ENCODE measurements around the gene CELSR3. TPM values are rescaled to one million over a fixed set of nuclear protein-coding genes. Genes with fewer than 3 reads are reported as not detected.
A peak's percentile ranks its signal among the peaks of the same experiment; 100 is the strongest.

Gene CELSR3
- polyA plus RNA-seq, 3 donors from 2014 or later = 0.46 to 0.48 TPM; not detected in 1

DNA sequence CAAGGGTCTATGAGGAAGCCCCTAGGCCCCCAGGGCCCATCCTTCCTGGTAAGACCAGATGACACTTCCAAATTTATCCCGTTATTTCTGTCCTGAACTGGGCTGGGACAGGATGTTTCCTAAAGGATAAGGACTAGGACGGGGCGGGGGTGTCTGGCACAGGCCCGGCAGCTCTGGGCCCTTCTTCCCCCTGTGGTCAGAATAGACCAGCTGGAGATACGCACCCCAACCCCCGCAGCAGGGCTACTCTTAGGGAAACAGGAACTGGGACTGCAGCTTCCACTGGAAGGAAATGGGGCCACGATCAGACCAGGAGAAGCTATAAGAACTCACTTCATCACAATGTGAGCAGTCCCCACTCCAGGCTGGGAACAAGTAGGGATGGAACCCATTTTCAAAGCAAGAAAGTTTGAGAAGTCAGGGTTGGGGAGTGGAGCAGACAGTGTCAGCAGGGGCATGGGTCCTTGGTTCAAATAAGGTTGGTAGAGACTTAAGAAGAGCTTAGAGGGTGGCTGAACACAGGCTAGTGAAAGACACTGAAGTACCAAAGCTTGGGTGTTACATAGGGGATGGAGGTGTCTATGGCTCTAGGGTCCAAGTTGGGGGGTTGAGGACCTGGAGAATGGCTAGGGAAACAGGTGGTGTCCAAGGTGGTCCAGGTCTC, 21.9 kb upstream of the CELSR3 start:
- peak overlapping the region in 5 of 6 donors; percentile 68 to 85 (median 79) for H3K27ac Mint-ChIP-seq
- peaks cover 0 to 4% (median 0%) of the 10 kb centered on the region in 3 donors for H3K27me3 Mint-ChIP-seq (ENCODE audit: low read depth in 3 of 3)
- H3K9me3 Mint-ChIP-seq = no peaks in the 10 kb centered on the region
- H3K4me3 Mint-ChIP-seq = peak overlapping the region; percentile 72 to 97 (median 83)
- peaks cover 21 to 28% of the 10 kb centered on the region in 2 donors for H3K4me1 Mint-ChIP-seq
- DNase-seq = no peak
- peaks cover 8 to 12% (median 9%) of the 10 kb centered on the region in 3 donors for H3K36me3 Mint-ChIP-seq

DNA sequence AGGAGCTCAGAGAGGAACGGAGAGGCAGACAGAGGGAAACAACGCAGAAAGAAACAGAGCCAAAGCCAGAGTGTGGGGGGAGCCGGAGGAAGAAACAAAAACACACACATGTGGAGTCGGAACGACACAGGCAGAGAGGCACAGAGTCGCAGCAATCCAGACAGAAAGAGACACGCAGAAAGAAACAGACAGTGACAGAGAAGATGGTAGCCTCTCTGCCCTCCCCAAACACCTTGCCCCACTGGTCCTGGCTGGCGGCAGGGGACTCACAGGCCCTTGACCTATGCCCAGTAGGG, 21.3 kb upstream of the CELSR3 start:
- H3K27ac Mint-ChIP-seq = peak overlapping the region in 3 of 6 donors; percentile 60 to 77 (median 61)
- DNase-seq = no peak
- H3K27me3 Mint-ChIP-seq (ENCODE audit: low read depth in 3 of 3) = peaks cover 0 to 4% (median 0%) of the 10 kb centered on the region in 3 donors
- peak overlapping the region; percentile 27 to 83 (median 58) for H3K4me3 Mint-ChIP-seq
- H3K9me3 Mint-ChIP-seq = no peaks in the 10 kb centered on the region
- H3K4me1 Mint-ChIP-seq = peaks cover 22 to 28% of the 10 kb centered on the region in 2 donors
- peaks cover 8 to 12% (median 9%) of the 10 kb centered on the region in 3 donors for H3K36me3 Mint-ChIP-seq

DNA sequence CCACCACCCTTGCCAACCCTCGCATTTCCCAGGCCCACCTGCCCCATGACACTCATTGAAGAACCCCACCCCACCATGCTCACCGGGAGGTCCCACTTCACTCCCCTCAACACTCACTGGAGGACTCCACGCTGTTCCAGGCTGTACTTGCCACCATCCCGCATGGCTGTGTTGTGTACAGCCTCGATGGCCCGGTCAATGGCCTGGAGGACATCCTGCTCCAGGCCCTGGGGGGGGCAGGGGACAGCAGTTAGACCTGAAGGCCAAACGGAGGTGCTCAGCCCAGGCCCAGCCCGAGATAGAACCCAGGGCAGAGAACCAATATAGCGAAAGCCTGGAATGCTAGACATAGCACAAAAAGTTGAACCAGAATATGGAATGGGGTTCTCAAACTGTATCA, 20.1 kb upstream of the CELSR3 start:
- no peak for DNase-seq
- H3K27me3 Mint-ChIP-seq (ENCODE audit: low read depth in 3 of 3) = peaks cover 0 to 4% (median 0%) of the 10 kb centered on the region in 3 donors
- peaks cover 8 to 19% (median 13%) of the 10 kb centered on the region in 3 donors for H3K36me3 Mint-ChIP-seq
- peak overlapping the region in 1 of 6 donors; percentile 36 for H3K27ac Mint-ChIP-seq
- H3K4me3 Mint-ChIP-seq = no peak overlapping the region
- H3K4me1 Mint-ChIP-seq = peaks cover 22 to 28% of the 10 kb centered on the region in 2 donors
- H3K9me3 Mint-ChIP-seq = no peaks in the 10 kb centered on the region

DNA sequence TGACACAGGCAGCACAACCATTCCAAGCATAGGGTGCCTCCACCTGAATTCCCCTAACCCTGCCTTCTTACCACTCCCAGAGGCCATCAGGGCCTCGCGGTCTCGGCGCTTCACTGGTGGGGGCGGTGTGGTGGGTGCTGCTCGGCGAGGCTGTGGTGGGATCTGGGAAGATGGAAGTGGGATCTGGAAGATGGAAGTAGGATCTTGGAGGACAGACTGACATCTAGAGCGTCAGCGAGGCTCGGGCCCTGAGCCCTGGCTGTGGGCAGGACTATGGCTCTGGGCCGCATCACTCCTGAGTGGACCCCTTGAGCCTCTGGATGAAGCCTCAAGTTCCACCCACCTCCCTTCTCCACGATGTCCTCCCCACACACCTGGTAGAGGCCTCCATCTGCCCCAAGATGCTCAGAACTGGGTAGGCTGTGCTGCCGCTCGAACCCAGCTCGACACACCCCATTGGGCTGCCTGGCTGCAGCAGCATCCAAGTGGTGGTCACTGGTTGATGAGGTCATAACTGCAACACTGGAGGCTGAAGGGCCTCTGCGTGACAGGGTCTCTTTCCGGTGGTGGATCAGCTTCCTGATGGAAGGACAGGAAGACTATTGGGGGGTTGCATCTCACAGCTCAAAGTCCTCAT, 19.4 kb upstream of the CELSR3 start:
- no peaks in the 10 kb centered on the region for H3K9me3 Mint-ChIP-seq
- peak overlapping the region in 1 of 6 donors; percentile 71 for H3K27ac Mint-ChIP-seq
- H3K27me3 Mint-ChIP-seq (ENCODE audit: low read depth in 3 of 3) = peaks cover 0 to 4% (median 0%) of the 10 kb centered on the region in 3 donors
- H3K36me3 Mint-ChIP-seq = peaks cover 8 to 18% (median 17%) of the 10 kb centered on the region in 3 donors
- peaks cover 22 to 28% of the 10 kb centered on the region in 2 donors for H3K4me1 Mint-ChIP-seq
- DNase-seq = no peak
- H3K4me3 Mint-ChIP-seq = no peak overlapping the region

DNA sequence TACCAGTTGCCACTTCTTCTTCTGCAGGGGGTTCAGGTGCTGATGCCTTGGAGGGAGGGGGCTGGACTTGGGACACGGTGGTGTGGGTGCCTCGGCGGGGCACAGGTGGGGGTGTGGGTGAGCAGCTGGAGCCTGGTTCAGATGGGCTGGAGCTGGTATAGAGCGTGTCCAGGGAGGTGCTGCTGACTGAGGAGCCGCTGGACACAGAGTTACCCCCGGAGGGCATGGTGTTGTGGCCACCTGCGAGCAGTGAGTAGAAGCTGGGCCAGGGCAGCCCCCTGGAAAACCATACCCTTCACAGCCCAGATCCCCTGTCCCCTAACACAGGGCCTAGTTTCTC, 18.8 kb upstream of the CELSR3 start:
- no peak for DNase-seq
- H3K4me3 Mint-ChIP-seq = no peak overlapping the region
- H3K27me3 Mint-ChIP-seq (ENCODE audit: low read depth in 3 of 3) = peaks cover 0 to 4% (median 0%) of the 10 kb centered on the region in 3 donors
- H3K9me3 Mint-ChIP-seq = no peaks in the 10 kb centered on the region
- peaks cover 20 to 24% of the 10 kb centered on the region in 2 donors for H3K4me1 Mint-ChIP-seq
- no peak overlapping the region for H3K27ac Mint-ChIP-seq
- H3K36me3 Mint-ChIP-seq = peaks cover 8 to 18% (median 17%) of the 10 kb centered on the region in 3 donors

DNA sequence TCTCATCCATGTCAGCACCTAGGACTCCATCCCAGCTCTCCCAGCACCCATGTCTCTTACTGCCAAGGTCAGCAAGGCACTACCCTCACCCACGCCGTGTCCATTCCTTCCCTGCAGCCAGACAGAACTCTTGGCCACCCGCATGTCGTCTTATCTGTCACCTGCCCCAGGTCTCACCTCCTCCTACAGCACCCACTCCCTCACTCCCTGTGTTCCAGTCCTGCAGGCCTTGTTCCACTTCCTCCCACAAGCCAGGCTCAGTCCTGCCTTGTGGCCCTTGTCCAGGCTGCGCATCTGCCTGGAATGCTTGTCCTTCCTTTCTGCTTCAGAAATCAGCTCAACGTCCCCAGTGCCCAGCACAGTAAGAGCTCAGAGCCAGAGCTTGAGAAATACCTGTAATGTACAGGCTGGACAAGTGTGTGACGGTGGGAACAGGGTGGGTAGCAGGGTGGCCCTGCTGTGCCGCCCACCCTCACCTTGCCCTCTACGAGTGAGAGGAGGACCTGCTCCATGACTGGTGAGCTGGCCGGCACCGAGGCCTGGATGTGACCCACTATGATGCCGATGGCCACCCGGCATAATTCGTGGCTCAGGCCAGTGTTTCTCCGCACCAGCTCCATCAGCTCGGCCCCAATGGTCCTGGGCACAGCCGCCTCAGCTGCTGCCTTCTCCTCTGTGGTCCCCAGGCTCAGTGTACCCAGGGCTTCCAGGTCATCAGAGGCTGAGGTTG, 18.3 kb upstream of the CELSR3 start:
- DNase-seq = no peak
- H3K4me1 Mint-ChIP-seq = peaks cover 17 to 19% of the 10 kb centered on the region in 2 donors
- H3K9me3 Mint-ChIP-seq = no peaks in the 10 kb centered on the region
- peaks cover 8 to 18% (median 17%) of the 10 kb centered on the region in 3 donors for H3K36me3 Mint-ChIP-seq
- peaks cover 0 to 3% (median 0%) of the 10 kb centered on the region in 3 donors for H3K27me3 Mint-ChIP-seq (ENCODE audit: low read depth in 3 of 3)
- H3K4me3 Mint-ChIP-seq = no peak overlapping the region
- no peak overlapping the region for H3K27ac Mint-ChIP-seq

DNA sequence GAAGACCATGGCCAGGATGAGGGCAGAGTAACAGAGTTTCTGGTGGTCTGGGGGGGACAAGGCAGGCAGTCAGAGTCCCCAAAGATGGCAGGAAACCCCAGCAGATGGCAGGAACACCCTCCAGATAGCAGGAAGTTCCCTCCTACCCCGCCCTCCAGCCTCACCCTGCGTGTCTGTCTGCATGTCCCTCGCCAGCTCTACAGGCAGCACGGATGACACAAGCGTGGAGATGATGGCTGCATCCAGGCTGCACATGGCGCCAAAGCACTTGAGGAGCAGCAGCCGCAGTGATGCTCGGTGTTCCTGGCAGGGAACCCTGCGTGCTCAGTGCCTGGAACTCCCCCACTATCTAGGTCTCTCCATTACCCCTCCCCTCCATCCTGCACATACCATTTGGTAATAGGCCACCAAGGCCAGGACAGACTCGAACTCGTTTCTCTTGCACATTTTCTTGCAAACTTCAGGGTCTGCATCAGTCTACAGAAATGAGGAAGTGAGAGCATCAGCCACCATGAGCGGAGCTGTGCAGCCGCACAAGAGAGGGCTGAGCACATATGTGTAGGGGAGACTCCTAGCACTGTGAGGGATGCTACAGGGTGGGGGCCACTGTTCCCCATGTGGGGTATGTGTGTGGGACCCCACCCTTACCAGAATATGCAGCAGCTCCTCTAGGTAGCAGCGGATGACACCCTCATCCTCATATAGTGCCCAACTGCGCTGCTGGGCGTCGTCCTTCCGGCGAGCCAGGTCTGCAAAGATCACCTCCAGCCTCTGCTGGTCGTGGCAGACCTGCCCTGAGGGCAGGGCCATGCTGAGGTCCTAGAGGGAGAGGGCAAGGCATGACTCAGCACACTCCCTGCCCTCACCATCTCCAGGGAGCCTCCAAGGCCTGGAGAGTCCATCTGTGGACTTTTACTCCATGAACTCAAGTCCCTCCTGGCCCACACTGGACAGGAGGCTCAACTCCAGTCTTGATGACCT, 17.0 kb upstream of the CELSR3 start:
- H3K36me3 Mint-ChIP-seq = peaks cover 8 to 18% (median 17%) of the 10 kb centered on the region in 3 donors
- H3K9me3 Mint-ChIP-seq = no peaks in the 10 kb centered on the region
- peaks cover 0 to 2% (median 0%) of the 10 kb centered on the region in 3 donors for H3K27me3 Mint-ChIP-seq (ENCODE audit: low read depth in 3 of 3)
- no peak for DNase-seq
- H3K4me1 Mint-ChIP-seq = peaks cover 10 to 12% of the 10 kb centered on the region in 2 donors
- no peak overlapping the region for H3K4me3 Mint-ChIP-seq
- peak overlapping the region in 1 of 6 donors; percentile 55 for H3K27ac Mint-ChIP-seq

DNA sequence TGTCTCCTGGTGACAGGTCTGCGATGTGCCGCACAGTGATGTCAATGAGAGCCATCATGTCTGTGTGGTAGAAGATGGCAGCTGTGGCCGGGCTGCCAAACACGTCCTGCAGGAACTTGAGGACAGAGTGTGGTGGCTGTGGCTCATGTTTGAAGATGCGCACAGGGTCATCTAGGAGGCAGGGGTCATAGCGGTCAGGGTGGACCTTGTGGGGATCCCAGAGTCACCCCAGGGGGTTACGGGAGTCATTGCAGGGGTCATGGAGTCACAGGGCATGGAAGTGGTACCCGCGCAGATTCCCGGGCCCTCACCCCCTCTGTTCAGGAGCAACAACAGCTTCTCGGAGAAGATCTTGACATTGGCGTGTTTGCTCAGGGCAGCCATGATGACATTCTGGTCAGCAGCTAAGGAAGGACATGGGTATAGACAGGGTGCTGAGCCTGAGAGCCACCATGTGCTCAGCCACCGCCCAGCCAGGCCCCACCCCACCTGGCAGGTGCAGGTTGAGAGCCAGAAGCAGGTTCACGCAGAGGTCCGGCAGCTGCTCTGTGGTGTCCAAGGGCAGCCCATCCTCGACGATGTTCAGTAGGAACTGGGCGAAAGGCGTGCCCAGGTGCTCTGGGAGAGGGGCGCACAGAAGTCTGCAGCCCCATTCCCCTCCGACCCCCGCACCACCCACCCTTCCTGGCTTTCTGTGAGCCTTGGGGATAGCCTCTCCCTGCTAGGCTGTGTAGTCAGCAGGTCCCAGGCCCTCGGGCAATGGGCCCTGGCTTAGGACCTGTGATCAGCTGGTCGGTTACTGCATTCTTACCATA, 16.1 kb upstream of the CELSR3 start:
- Mint-ChIP-seq H3K4me1 (peaks cover 3 to 4% of the 10 kb centered on the region in 2 donors), H3K36me3 (peaks cover 8 to 18% (median 17%) of the 10 kb centered on the region in 3 donors), H3K9me3 (no peaks in the 10 kb centered on the region), H3K27me3 (ENCODE audit: low read depth in 3 of 3) (peaks cover 0 to 1% (median 0%) of the 10 kb centered on the region in 3 donors), H3K4me3 (no peak overlapping the region), H3K27ac (no peak overlapping the region)
- DNase-seq = no peak

DNA sequence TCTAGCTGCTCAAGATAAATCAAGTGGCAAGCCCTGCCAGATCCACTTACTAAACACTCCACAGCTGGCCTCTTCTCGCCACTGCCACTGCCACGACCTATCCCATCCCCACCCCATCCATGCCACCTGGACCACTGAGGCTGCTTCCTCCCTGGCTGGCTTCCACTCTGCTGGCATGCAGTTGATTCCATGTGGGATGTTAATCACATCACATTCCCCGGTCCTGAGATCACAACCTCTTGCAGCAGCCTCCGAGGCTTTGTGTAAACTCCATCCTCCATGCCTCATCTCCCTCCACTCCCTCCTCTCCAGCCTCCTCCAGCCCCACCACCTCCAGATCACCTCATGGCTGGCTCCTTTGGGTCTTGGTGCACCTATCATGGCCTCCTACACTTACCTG, 15.4 kb upstream of the CELSR3 start:
- no peak for DNase-seq
- Mint-ChIP-seq H3K4me1 (peaks cover 0 to 2% of the 10 kb centered on the region in 2 donors), H3K27me3 (ENCODE audit: low read depth in 3 of 3) (peaks cover 0 to 1% (median 0%) of the 10 kb centered on the region in 3 donors), H3K27ac (no peak overlapping the region), H3K9me3 (no peaks in the 10 kb centered on the region), H3K36me3 (peaks cover 8 to 18% (median 17%) of the 10 kb centered on the region in 3 donors), H3K4me3 (no peak overlapping the region)

DNA sequence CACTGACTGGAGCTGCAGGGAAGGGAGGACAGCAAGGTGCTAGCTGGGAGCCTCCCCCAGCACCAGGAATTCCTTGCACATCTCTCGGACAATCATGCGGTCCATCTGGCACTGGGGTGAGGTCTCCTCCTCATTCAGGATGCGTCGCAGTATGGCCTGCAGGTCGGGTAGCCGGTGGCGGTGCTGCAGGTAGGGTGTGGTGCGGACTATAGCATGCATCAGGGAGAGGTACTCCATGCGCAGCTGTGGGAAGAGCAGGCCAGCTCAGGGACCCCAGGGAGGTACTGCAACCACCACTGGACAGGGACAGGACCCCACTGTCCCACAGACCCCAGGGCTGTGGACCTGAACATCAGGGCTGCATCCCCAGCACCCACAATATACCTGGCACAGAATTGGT, 11.8 kb upstream of the CELSR3 start:
- Mint-ChIP-seq H3K27me3 (ENCODE audit: low read depth in 3 of 3) (peaks cover 0 to 3% (median 2%) of the 10 kb centered on the region in 3 donors), H3K4me3 (no peak overlapping the region), H3K36me3 (peaks cover 0 to 9% (median 8%) of the 10 kb centered on the region in 3 donors), H3K9me3 (no peaks in the 10 kb centered on the region), H3K4me1 (no peaks in the 10 kb centered on the region), H3K27ac (no peak overlapping the region)
- DNase-seq = no peak

DNA sequence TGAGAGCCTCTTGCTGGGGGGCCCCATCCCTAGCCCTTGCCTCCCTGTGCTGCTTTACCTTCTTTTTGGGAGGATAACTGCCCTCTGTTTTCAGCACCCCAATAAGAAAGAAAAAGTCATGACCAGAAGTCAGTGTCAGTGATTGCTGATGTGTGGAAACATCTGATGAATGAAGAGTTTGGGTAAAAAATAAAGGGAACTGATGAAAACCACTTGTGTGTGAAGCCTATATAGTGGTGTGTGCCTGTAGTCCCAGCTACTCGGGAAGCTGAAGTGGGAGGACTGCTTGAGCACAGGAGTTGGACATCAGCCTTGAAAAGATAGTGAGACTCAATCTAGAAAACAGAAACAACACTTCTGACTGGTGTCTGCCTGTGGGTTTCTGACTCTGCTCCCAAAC, 9.8 kb upstream of the CELSR3 start:
- no peak for DNase-seq
- H3K4me3 Mint-ChIP-seq = no peak overlapping the region
- H3K9me3 Mint-ChIP-seq = no peaks in the 10 kb centered on the region
- no peaks in the 10 kb centered on the region for H3K4me1 Mint-ChIP-seq
- H3K36me3 Mint-ChIP-seq = peaks cover 0 to 3% (median 0%) of the 10 kb centered on the region in 3 donors
- H3K27ac Mint-ChIP-seq = no peak overlapping the region
- H3K27me3 Mint-ChIP-seq (ENCODE audit: low read depth in 3 of 3) = peaks cover 0 to 2% (median 2%) of the 10 kb centered on the region in 3 donors

DNA sequence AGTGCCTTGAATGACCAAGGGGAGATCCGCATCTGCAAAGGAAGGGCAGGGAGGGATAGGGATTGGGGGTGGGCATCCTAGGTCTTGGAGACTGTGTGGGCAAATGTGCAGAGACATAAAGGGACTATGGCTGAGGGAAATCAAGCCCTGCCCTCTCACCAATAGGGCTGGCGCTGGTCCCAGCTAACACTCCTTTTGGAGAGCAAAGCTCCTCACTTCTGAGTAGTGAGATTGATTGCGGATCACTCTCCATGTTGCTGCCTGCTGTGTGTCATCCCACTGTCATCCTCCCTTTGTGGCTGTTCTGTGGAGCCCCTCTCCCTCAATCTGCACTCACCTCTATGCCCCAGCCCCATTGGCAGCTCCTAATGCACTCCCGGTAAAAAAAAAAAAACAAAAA, 2.2 kb upstream of the CELSR3 start:
- H3K27ac Mint-ChIP-seq = no peak overlapping the region
- peaks cover 18 to 24% of the 10 kb centered on the region in 2 donors for H3K4me1 Mint-ChIP-seq
- H3K9me3 Mint-ChIP-seq = peaks cover 0 to 2% (median 0%) of the 10 kb centered on the region in 6 donors
- no peaks in the 10 kb centered on the region for H3K36me3 Mint-ChIP-seq
- no peak for DNase-seq
- peak overlapping the region in 2 of 5 donors; percentile 27 to 43 for H3K4me3 Mint-ChIP-seq
- peaks cover 18 to 26% (median 20%) of the 10 kb centered on the region in 3 donors for H3K27me3 Mint-ChIP-seq (ENCODE audit: low read depth in 3 of 3)
